Mucosa of descending colon (tissue), 3 donors: ENCODE measurements around the gene EPSTI1. TPM values are rescaled to one million over a fixed set of nuclear protein-coding genes. Genes with fewer than 3 reads are reported as not detected.
A peak's percentile ranks its signal among the peaks of the same experiment; 100 is the strongest.

Source experiments
- ATAC-seq: fragments of 200-7000 bp; cut with Tn5 transposase; one replicate; pipeline ENCODE4 v1.9.1; 2020; ENCODE audit warnings: mild to moderate bottlenecking, moderate library complexity
- DNase-seq, 3 donors: peaks; one replicate each; pipeline ENCODE4 v3.0.0-alpha.2; 2020
- H3K36me3 ChIP-seq: fragments of 200-600 bp; one replicate; pipeline ENCODE4 v1.8.0; 2021; ENCODE audit warnings: low read depth, mild to moderate bottlenecking
- H3K4me1 ChIP-seq: fragments of 200-600 bp; one replicate; pipeline ENCODE4 v1.8.0; 2021; ENCODE audit warnings: low read depth, mild to moderate bottlenecking
- H3K4me3 ChIP-seq: fragments of 200-600 bp; one replicate; pipeline ENCODE4 v1.8.0; 2021; ENCODE audit warnings: mild to moderate bottlenecking
- H3K9me3 ChIP-seq: fragments of 200-600 bp; one replicate; pipeline ENCODE4 v1.8.0; 2021; ENCODE audit warnings: mild to moderate bottlenecking
- intact Hi-C, 2 donors: fragments of 100-400 bp; cut with DNase I in 1 of 2; cut with micrococcal nuclease in 1 of 2; formaldehyde crosslinking; loops; one replicate each; pipeline versions ENCODE4 v1.11.0 to v1.11.1; 2022; cut with DNase I, micrococcal nuclease
- total RNA-seq, 3 donors: library from RNA; stranded (reverse); fragmentation: NEBNext Ultra II Directional in 2 of 3; extraction: Animal tissue kit (Norgen Biotek cat#: 25700) in 2 of 3; gene quantifications; one replicate each; pipeline versions ENCODE4 v1.2.1 to v1.2.4, GENCODE V29; 2021 to 2023
- TF ChIP-seq, protein P1 (sequence below): fragments of 200-600 bp; IDR thresholded peaks from one replicate; pipeline ENCODE4 v1.8.0; 2022; ENCODE audit warnings: antibody characterized with exemption, mild to moderate bottlenecking
- donor health status: DM: no; HTN: no; CAD: no; lungs with moderate emphysema.
- donor health status: DM: no; HTN: no; CAD: no.
- donor health status: DM: no; HTN: yes; CAD: no.

The EPSTI1 gene
- total RNA-seq, 3 donors from 2014 or later: 12.1 to 26.9 (median 19.1) TPM

DNA sequence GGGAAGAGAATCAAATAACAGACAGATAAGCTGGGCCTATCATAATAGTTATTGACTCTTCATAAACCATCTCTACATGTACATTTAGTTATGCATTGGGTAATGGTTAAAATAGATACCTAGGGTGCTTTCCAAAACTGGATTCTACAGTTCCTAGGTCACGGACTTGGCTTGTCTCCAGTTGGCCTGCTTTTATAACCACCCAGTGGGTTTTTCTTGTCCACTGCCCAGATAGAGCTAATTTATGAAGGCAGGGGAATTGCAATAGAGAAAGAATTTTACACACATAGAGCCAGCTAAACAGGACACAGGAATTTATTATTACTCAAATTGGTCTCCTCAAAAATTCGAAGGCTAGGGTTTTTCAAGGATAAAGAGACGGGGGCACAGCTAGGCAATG lies 113.3 kb downstream of the EPSTI1 start:
- TF ChIP-seq, protein P1, sequence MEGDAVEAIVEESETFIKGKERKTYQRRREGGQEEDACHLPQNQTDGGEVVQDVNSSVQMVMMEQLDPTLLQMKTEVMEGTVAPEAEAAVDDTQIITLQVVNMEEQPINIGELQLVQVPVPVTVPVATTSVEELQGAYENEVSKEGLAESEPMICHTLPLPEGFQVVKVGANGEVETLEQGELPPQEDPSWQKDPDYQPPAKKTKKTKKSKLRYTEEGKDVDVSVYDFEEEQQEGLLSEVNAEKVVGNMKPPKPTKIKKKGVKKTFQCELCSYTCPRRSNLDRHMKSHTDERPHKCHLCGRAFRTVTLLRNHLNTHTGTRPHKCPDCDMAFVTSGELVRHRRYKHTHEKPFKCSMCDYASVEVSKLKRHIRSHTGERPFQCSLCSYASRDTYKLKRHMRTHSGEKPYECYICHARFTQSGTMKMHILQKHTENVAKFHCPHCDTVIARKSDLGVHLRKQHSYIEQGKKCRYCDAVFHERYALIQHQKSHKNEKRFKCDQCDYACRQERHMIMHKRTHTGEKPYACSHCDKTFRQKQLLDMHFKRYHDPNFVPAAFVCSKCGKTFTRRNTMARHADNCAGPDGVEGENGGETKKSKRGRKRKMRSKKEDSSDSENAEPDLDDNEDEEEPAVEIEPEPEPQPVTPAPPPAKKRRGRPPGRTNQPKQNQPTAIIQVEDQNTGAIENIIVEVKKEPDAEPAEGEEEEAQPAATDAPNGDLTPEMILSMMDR: no peak
- ATAC-seq: no peak
- Histone ChIP-seq H3K9me3 (no peaks in the 10 kb centered on the region), H3K4me3 (no peak overlapping the region), H3K36me3 (no peaks in the 10 kb centered on the region), H3K4me1 (peaks cover 2% of the 10 kb centered on the region)
- intact Hi-C loops: no loop called here
- DNase-seq: no peak

DNA sequence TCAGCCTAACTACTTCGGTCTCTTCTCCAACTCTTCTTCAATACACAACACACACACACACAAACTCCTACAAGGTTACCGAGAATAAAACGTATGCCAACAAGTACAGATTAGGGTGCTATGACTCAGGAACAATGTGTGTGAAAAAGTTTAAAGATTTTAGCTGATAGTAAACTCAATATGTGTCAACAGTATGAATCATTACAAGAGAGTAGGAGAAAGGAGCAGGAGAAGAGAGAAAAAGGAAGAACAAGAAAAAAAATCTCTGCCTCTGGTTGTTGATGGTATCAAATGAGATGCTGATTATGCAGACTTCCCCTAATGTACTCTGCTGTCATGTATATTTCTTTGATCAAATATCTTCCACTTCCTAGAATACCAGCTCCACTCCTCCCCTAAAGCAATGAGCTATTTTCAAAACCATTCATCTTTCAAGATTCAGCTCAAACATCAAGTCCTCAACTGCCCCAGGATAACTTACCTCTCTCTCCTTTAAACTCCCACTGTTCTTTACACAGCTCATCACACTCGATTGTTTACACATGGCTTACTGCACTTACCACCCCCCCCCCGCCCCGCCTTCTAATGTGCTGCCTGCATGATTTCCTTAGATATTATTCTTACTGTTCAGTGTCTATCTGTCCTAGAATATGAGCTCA lies 115.0 kb downstream of the EPSTI1 start:
- DNase-seq (no peak), ATAC-seq (no peak)
- Histone ChIP-seq H3K36me3 (no peaks in the 10 kb centered on the region), H3K4me3 (no peak overlapping the region), H3K4me1 (no peaks in the 10 kb centered on the region), H3K9me3 (no peaks in the 10 kb centered on the region)
- intact Hi-C loops: no loop called here
- TF ChIP-seq, protein P1: no peak

DNA sequence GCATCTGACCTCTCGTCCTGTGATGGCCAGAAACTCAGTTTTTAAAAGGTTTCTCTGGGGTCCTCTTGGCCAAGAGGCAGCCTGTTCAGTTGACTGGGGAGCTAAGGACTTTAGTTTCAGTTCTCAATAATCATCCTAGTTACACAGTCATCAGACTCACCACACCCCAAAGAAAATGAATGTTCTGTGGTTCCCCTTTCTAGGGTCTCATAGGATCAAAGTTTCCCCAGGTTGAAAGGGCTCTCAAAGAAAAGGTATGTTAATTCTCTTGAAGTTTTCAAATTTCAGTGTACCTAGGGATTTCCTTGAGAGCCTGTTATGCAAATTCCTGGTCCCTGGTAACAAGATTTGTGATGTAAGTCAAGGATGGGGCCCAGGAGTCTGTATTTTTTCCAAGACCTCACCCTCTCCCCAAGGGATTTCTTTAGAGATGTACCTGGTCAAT lies 115.7 kb downstream of the EPSTI1 start:
- peak; percentile 42 for ATAC-seq
- TF ChIP-seq, protein P1: no peak
- H3K4me3 ChIP-seq: no peak overlapping the region
- H3K9me3 ChIP-seq: no peaks in the 10 kb centered on the region
- H3K36me3 ChIP-seq: no peaks in the 10 kb centered on the region
- intact Hi-C loops: no loop called here
- H3K4me1 ChIP-seq: no peaks in the 10 kb centered on the region
- DNase-seq: no peak

DNA sequence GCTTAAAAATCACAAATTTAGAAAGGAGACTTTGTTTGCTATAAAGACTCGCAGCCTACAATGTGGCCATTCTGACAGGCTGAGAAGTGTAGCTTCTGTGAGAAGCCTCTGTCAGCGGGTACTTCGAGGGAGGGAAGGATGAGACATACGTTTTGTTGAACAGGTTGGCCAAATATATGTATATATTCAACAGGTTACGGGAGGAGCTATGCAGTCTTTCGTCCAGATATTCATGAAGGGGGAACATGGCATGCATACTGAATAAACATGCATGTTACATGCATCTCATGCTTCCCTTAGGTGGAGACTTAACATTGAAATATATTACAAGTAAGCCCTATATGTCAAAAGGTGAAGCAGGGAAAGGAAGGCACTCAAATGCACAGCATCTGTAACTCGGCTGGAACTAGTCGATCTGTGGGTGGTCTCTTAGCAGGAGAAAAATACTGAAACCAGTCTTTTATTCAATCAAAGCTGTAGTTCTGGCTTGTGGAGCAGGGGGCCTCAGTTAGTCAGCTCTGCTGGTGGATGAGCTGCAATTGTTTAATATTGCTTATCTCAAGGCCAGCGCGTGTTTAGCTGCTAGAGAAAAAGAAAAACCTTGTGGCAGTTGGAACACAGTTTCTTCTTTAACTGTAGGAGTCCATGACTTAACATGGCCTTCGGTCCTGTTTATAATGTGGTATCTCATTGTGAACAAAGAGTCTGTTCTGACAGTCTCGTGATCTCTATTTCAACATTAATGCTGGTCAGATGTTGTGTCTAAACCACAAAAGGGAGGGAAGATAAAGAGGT lies 116.4 kb downstream of the EPSTI1 start:
- Histone ChIP-seq H3K9me3 (no peaks in the 10 kb centered on the region), H3K36me3 (no peaks in the 10 kb centered on the region), H3K4me3 (no peak overlapping the region), H3K4me1 (no peaks in the 10 kb centered on the region)
- DNase-seq: no peak
- no peak for ATAC-seq
- TF ChIP-seq, protein P1: no peak
- intact Hi-C loops: no loop called here

DNA sequence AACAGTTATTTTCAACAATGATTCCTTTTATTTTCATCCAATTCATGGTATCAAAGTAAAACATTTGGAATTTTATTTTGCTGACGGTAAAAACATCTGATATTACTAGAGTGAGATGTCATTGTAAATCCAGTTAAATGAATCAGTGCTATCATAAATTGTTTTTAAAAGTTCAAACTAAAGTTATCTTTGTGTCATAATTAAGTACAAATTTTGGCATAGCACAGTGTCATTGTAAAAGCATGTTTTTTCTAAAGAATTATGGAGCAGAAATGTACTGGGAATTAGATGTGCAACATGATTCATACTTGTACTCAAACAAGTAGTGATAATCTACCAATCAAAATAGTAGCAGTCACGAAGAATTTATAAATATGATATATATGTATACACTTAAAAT lies 117.8 kb downstream of the EPSTI1 start:
- no peaks in the 10 kb centered on the region for H3K9me3 ChIP-seq
- no peak overlapping the region for H3K4me3 ChIP-seq
- no peak for ATAC-seq
- no peaks in the 10 kb centered on the region for H3K36me3 ChIP-seq
- DNase-seq: no peak
- TF ChIP-seq, protein P1: no peak
- H3K4me1 ChIP-seq: no peaks in the 10 kb centered on the region
- intact Hi-C loops: no loop called here
